ENCODE results near the gene CLPTM1.

CLPTM1 gene

DNA sequence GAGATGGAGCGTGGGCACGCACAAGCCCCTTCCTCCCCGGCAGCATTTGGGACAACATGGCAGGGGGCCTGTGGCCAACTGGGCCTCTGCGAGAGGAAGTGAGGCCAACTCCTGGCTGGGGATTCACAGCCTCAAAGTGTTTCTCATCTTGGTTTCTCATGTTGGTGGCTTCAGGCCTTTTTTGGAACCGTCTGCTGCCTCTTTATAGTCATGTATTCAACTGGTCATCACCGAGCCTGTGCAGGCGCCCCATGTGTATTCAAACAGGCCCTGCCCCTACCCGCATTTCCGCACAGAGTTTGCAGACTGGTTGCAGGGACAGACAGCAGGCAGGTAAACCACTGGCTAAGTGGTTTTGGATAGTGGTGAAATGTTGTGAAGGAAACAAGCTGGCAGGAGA is 28.8 kb downstream of the CLPTM1 start:
- no peak overlapping the region for H3K27ac ChIP-seq (ENCODE audit: low read depth, low read length, poor library complexity, severe bottlenecking)
- no peak overlapping the region for H3K9ac ChIP-seq (ENCODE audit: low read length)
- H3K4me2 ChIP-seq (ENCODE audit: low read length), result no peak overlapping the region
- H3K4me3 ChIP-seq (ENCODE audit: low read depth, low read length, poor library complexity, severe bottlenecking), result no peak overlapping the region
- H3K36me3 ChIP-seq (ENCODE audit: insufficient read depth, low read length), result peaks cover 65% of the 10 kb centered on the region
- H2AFZ ChIP-seq (ENCODE audit: low read length), result no peak overlapping the region
- no peaks in the 10 kb centered on the region for H3F3A ChIP-seq (ENCODE audit: insufficient read depth, low read length)
- H3K79me2 ChIP-seq (ENCODE audit: insufficient read depth, low read length), result no peaks in the 10 kb centered on the region
- H4K20me1 ChIP-seq (ENCODE audit: insufficient read depth, low read length), result no peaks in the 10 kb centered on the region
- no peaks in the 10 kb centered on the region for H3K9me2 ChIP-seq (ENCODE audit: low read depth, low read length)
- TF ChIP-seq EZH2 (IDR thresholded peaks at IDR 0.05; ENCODE audit: borderline replicate concordance, low read length) (no peak), CTCF (IDR thresholded peaks at IDR 0.05; ENCODE audit: low read length) (no peak)
- H3K4me1 ChIP-seq (ENCODE audit: insufficient read depth, low read length, severe bottlenecking), result peaks cover 4% of the 10 kb centered on the region
- no peaks in the 10 kb centered on the region for H3K27me3 ChIP-seq (ENCODE audit: insufficient read depth, low read length)
- no peaks in the 10 kb centered on the region for H3K9me3 ChIP-seq (ENCODE audit: low read length)

- Histone ChIP-seq H3K27me3 (ENCODE audit: insufficient read depth, low read length) (no peaks in the 10 kb centered on the region), H3K4me3 (ENCODE audit: low read depth, low read length, poor library complexity, severe bottlenecking) (no peak overlapping the region), H3K4me1 (ENCODE audit: insufficient read depth, low read length, severe bottlenecking) (peaks cover 18% of the 10 kb centered on the region), H3K4me2 (ENCODE audit: low read length) (no peak overlapping the region), H3K27ac (ENCODE audit: low read depth, low read length, poor library complexity, severe bottlenecking) (no peak overlapping the region), H4K20me1 (ENCODE audit: insufficient read depth, low read length) (no peaks in the 10 kb centered on the region), H3K9ac (ENCODE audit: low read length) (no peak overlapping the region), H3K9me3 (ENCODE audit: low read length) (no peaks in the 10 kb centered on the region), H3K36me3 (ENCODE audit: insufficient read depth, low read length) (peaks cover 58% of the 10 kb centered on the region), H3F3A (ENCODE audit: insufficient read depth, low read length) (no peaks in the 10 kb centered on the region), H2AFZ (ENCODE audit: low read length) (no peak overlapping the region), H3K9me2 (ENCODE audit: low read depth, low read length) (no peaks in the 10 kb centered on the region), H3K79me2 (ENCODE audit: insufficient read depth, low read length) (no peaks in the 10 kb centered on the region)
- TF ChIP-seq EZH2 (IDR thresholded peaks at IDR 0.05; ENCODE audit: borderline replicate concordance, low read length) (no peak), CTCF (IDR thresholded peaks at IDR 0.05; ENCODE audit: low read length) (no peak)
These were observed 30.3 kb downstream of the CLPTM1 start for GRCh38 chr19:44985445-44985844.

- Histone ChIP-seq H3K4me2 (ENCODE audit: low read length) (no peak overlapping the region), H3K4me3 (ENCODE audit: low read depth, low read length, poor library complexity, severe bottlenecking) (no peak overlapping the region), H3K27ac (ENCODE audit: low read depth, low read length, poor library complexity, severe bottlenecking) (no peak overlapping the region), H3K79me2 (ENCODE audit: insufficient read depth, low read length) (no peaks in the 10 kb centered on the region), H3F3A (ENCODE audit: insufficient read depth, low read length) (no peaks in the 10 kb centered on the region), H3K27me3 (ENCODE audit: insufficient read depth, low read length) (no peaks in the 10 kb centered on the region), H2AFZ (ENCODE audit: low read length) (no peak overlapping the region), H3K4me1 (ENCODE audit: insufficient read depth, low read length, severe bottlenecking) (peaks cover 24% of the 10 kb centered on the region), H4K20me1 (ENCODE audit: insufficient read depth, low read length) (no peaks in the 10 kb centered on the region), H3K9ac (ENCODE audit: low read length) (no peak overlapping the region), H3K9me2 (ENCODE audit: low read depth, low read length) (no peaks in the 10 kb centered on the region), H3K36me3 (ENCODE audit: insufficient read depth, low read length) (peaks cover 64% of the 10 kb centered on the region), H3K9me3 (ENCODE audit: low read length) (no peaks in the 10 kb centered on the region)
- no peak for TF ChIP-seq CTCF (IDR thresholded peaks at IDR 0.05; ENCODE audit: low read length)
- TF ChIP-seq EZH2 (IDR thresholded peaks at IDR 0.05; ENCODE audit: borderline replicate concordance, low read length), result no peak
These were observed 31.2 kb downstream of the CLPTM1 start for GRCh38 chr19:44986389-44986788.

Data from OCI-LY1 (cell line).